NCI-H2196 treated with DMSO at 0.1 percent for 48 hours (cell line): Measurements from ENCODE around the gene RP2.

ENCODE experiments used
- DNase-seq: peaks from one replicate; lab custom pipeline; 2025; ENCODE audit not compliant: unreplicated experiment; lab: John Stamatoyannopoulos, UW

The RP2 gene

DNA sequence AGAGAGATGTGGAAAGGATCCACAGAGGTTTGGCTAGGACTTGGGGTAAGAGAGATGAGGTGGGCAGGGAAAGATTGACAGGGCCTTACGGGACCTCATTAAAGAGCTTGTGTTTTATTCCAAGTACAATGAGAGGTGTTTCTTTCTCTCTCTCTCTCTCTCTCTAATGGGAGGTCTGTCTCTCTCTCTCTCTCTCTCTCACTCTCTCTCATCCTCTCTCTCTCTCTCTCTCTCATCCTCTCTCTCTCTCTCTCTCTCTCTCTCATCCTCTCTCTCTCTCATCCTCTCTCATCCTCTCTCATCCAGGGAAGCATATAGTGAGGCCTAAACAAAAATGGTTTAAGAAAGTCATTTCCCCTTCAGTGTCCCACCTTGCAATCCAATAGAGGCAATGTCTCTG, 80.8 kb downstream of the RP2 start:
- no peak for DNase-seq

- DNase-seq = no peak
Measured at GRCh38 chrX:46918434-46918833, 81.6 kb downstream of the RP2 start.

DNA sequence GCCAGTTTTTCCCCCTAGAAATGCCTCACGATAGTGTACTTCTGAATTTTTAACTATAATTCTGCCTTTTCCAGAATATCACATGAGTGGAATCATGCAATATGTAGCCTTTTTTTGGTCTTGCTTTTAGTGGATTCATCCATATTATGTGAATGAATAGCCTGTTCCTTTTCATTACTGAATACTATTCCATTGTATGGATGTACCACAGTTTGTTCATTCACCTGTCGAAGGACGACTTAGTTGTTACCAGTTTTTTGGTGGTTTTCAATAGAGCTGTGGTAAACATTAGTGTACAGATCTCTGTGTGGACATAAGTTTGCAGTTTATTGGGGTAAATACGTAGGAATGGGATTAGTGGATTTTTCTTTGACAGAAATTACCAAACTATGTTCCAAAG, 83.4 kb downstream of the RP2 start:
- DNase-seq = no peak

DNA sequence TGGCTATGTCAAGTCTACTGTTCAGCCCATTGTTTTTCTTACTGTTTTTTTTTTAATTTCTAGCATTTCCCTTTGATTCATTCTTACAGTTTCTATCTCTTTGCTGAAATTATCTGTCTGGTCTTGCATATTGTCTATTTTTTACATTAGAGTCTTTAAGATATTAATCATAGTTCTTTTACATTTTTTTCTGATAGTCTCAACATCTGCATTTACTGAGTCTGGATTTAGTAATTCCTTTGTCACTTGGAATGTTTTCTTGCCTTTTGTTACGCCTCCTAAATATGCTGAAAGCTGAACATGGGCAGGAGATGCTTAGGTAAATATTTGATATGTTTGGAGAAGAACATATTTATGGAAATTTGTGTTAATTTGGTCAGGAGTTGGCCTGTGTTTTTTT, 85.8 kb downstream of the RP2 start:
- no peak for DNase-seq

DNA sequence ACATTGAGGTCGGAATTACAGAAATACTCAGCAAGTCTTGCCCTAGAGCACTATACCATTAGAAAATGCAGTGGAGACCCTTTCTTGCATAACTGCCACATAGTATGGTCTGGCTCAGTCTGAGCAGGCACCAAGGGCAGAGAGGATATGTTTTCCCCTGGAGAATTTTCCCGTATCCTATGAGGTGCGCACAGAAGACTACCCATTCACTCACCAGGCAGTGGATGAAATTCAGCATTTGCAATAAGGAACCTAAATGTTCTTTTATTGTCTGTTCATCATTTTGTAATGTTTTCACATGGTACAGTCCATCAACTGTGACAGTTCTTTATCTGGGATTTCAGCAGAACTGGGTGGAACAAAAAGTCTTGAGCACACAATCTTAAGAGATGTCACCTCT, 90.9 kb downstream of the RP2 start:
- DNase-seq = no peak

DNA sequence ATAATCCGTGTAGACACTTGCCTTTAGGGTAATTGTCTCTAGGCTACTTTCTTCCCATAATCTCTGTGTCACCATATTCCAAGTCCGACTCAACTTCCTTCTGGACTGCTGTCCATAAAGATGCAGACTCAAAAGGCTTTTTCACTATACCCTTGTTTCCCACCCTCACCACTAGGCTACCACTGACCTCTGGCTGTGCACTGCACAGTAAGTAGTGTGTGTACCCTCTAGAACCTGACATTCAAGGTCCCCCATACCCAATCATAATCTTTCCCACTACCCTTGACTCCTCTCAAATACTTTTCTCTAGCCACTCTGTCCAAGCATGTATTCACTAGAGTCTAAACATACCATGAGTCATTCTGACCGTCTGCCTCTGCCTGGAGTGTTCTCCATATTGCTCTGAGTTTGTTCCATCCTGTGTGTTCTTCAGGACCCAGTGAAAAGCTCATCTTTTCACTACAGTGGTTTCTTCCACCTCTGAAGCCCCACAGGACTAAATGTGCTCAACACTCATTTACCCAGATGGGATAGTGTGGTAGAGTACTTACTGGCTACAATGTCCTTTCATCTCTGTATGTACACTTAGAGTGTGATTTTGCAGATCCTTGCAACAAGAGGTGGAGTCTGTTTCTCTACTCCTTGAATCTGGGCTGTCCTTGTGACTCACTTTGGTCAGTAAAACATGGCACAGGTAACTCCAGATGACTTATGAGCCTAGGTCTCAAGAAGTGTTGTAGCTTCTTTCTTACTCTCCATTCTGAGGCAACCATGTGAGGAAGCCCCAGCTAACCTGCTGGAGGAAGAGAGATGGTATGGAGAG, 92.8 kb downstream of the RP2 start:
- no peak for DNase-seq
